PC-3 (cell line): ENCODE measurements around the gene SELENOF. TPM values are rescaled to one million over a fixed set of nuclear protein-coding genes. Genes with fewer than 3 reads are reported as not detected.

Experiments used
- ATAC-seq: fragments of 200-7000 bp; cut with Tn5 transposase; 2 replicates; pipeline ENCODE4 v1.9.1; 2020; ENCODE audit warnings: mild to moderate bottlenecking, moderate library complexity
- BruUV-seq: library from RNA; stranded (reverse); fragments of 400-500 nt; replicated peaks from 2 replicates; lab custom pipeline; 2021; lab: Mats Ljungman, UMichigan
- CTCF ChIA-PET: fragments of 300-600 bp; sonication (Branson Sonifier 250); formaldehyde crosslinking; loops from one replicate; lab custom pipeline; 2022; ENCODE audit warnings: antibody characterized with exemption; lab: Charles Lee
- POLR2A ChIA-PET: fragments of 300-600 bp; sonication (Branson Sonifier 250); formaldehyde crosslinking; loops from one replicate; lab custom pipeline; 2022; ENCODE audit warnings: antibody characterized with exemption; ENCODE audit not compliant: unreplicated experiment; lab: Charles Lee
- DNase-seq: peaks from one replicate; pipeline ENCODE4 v3.0.0-alpha.2; 2015
- H2AFZ ChIP-seq: fragments of 300-600 bp; sonication (generic); 2 replicates; pipeline ENCODE4 v1.6.0; 2016; ENCODE audit warnings: antibody characterized with exemption, low read length
- H3F3A ChIP-seq: fragments of 300-600 bp; sonication (generic); one replicate; pipeline ENCODE4 v1.6.0; 2017; ENCODE audit warnings: antibody characterized with exemption, low read length, control low read depth, mild to moderate bottlenecking; ENCODE audit not compliant: unreplicated experiment
- H3K27ac ChIP-seq: fragments of 300-600 bp; sonication (generic); 2 replicates; pipeline ENCODE4 v1.5.1; 2016; ENCODE audit warnings: mild to moderate bottlenecking, low read length
- H3K27me3 ChIP-seq: fragments of 300-600 bp; sonication (generic); 2 replicates; pipeline ENCODE4 v1.6.1; 2016; ENCODE audit warnings: low read length, mixed read lengths
- H3K36me3 ChIP-seq: fragments of 300-600 bp; sonication (generic); 2 replicates; pipeline ENCODE4 v1.6.1; 2016; ENCODE audit warnings: low read depth, mixed run types, low read length, mixed read lengths
- H3K4me1 ChIP-seq: fragments of 300-600 bp; sonication (generic); 2 replicates; pipeline ENCODE4 v1.5.1; 2016; ENCODE audit warnings: low read length; ENCODE audit not compliant: insufficient read depth
- H3K4me2 ChIP-seq: fragments of 300-600 bp; sonication (generic); 2 replicates; pipeline ENCODE4 v1.6.0; 2016; ENCODE audit warnings: low read length
- H3K4me3 ChIP-seq: fragments of 300-600 bp; sonication (generic); 2 replicates; pipeline ENCODE4 v1.5.1; 2016; ENCODE audit warnings: mild to moderate bottlenecking, low read length, mixed read lengths
- H3K79me2 ChIP-seq: fragments of 300-600 bp; sonication (generic); 2 replicates; pipeline ENCODE4 v1.6.1; 2017; ENCODE audit warnings: low read length, mixed read lengths
- H3K9ac ChIP-seq: fragments of 300-600 bp; sonication (generic); 2 replicates; pipeline ENCODE4 v1.6.0; 2016; ENCODE audit warnings: mild to moderate bottlenecking, low read length
- H3K9me2 ChIP-seq: fragments of 300-600 bp; sonication (generic); replicated peaks from 2 replicates; pipeline ENCODE4 v1.6.1; 2016; ENCODE audit warnings: mixed run types, low read length, mixed read lengths
- H3K9me3 ChIP-seq: fragments of 300-600 bp; sonication (generic); 2 replicates; pipeline ENCODE4 v1.6.1; 2016; ENCODE audit warnings: low read length, mixed read lengths
- H4K20me1 ChIP-seq: fragments of 300-600 bp; sonication (generic); 2 replicates; pipeline ENCODE4 v1.6.1; 2016; ENCODE audit warnings: low read length, mixed read lengths
- EZH2 ChIP-seq: fragments of 300-600 bp; sonication (generic); IDR thresholded peaks from one replicate; pipeline ENCODE4 v1.6.1; 2017; ENCODE audit warnings: antibody characterized with exemption, mild to moderate bottlenecking, low read length; ENCODE audit not compliant: unreplicated experiment
- EZH2phosphoT487 ChIP-seq: fragments of 300-600 bp; sonication (generic); IDR thresholded peaks from 2 replicates; pipeline ENCODE4 v1.6.1; 2018; ENCODE audit warnings: mild to moderate bottlenecking, antibody characterized with exemption, low read length, borderline replicate concordance
- intact Hi-C: fragments of 100-400 bp; cut with micrococcal nuclease; formaldehyde crosslinking; loops from 2 replicates; pipeline ENCODE4 v1.9.0; 2023
- total RNA-seq: library from RNA; depleted of rRNA; stranded (reverse); fragments of >200 nt; gene quantifications from 2 replicates; pipeline ENCODE4 v1.2.3, GENCODE V29; 2014
- TF ChIP-seq, protein P1 (sequence below): fragments of 300-600 bp; sonication (generic); conservative IDR thresholded peaks from 2 replicates; pipeline ENCODE4 v1.5.1; 2017; ENCODE audit warnings: antibody characterized with exemption, low read depth, mild to moderate bottlenecking, low read length

SELENOF gene
- total RNA-seq, 1 experiment from 2014 or later = 174 TPM

DNA sequence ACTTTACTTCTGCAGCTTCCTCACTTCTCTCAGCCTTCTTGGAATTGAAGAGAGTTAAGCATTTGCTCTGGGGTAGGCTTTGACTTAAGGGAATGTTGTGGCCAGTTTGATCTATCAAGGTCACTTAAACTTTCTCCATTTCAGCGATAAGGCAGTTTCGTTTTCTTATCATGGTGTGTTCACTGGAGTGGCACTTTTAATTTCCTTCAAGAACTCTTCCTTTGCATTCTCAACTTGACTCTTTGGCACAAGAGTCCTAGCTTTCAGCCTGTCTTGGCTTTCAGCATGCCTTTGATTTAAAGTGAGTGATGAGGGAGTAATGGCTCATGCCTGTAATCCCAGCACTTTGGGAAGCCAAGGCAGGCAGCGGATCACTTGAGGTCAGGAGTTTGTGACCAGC, 39.2 kb upstream of the SELENOF start:
- intact Hi-C loops = no loop called here
- Histone ChIP-seq H3K9ac (no peak overlapping the region), H3K79me2 (no peaks in the 10 kb centered on the region), H3K4me3 (no peak overlapping the region), H2AFZ (no peak overlapping the region), H3K9me2 (no peaks in the 10 kb centered on the region), H3K27me3 (no peaks in the 10 kb centered on the region), H3F3A (no peaks in the 10 kb centered on the region), H4K20me1 (no peaks in the 10 kb centered on the region), H3K27ac (no peak overlapping the region), H3K4me2 (no peak overlapping the region), H3K36me3 (no peaks in the 10 kb centered on the region), H3K9me3 (no peaks in the 10 kb centered on the region), H3K4me1 (no peaks in the 10 kb centered on the region)
- no TSS peak for BruUV-seq
- TF ChIP-seq, protein P1, sequence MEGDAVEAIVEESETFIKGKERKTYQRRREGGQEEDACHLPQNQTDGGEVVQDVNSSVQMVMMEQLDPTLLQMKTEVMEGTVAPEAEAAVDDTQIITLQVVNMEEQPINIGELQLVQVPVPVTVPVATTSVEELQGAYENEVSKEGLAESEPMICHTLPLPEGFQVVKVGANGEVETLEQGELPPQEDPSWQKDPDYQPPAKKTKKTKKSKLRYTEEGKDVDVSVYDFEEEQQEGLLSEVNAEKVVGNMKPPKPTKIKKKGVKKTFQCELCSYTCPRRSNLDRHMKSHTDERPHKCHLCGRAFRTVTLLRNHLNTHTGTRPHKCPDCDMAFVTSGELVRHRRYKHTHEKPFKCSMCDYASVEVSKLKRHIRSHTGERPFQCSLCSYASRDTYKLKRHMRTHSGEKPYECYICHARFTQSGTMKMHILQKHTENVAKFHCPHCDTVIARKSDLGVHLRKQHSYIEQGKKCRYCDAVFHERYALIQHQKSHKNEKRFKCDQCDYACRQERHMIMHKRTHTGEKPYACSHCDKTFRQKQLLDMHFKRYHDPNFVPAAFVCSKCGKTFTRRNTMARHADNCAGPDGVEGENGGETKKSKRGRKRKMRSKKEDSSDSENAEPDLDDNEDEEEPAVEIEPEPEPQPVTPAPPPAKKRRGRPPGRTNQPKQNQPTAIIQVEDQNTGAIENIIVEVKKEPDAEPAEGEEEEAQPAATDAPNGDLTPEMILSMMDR = no peak
- ATAC-seq = no peak
- no peak for DNase-seq
- ChIA-PET POLR2A (no interaction called here), CTCF (no interaction called here)

DNA sequence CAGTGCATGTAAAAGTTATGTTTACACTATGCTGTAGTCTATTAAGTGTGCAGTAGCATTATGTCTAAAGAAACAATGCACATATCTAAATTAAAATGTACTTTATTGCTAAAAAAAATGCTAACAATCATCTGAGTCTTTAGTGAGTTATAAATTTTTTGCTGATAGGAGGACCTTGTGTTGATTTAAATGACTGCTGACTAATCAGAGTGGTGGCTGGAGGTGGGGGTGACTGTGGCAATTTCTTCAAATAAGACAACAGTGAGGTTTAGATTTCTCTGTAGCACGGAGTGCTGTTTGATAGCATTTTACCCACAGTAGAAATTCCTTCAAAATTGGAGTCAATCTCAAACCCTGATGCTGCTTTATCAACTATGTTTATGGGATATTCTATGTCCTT, 37.5 kb upstream of the SELENOF start:
- ChIA-PET POLR2A (no interaction called here), CTCF (no interaction called here)
- H3K4me3 ChIP-seq = no peak overlapping the region
- TF ChIP-seq EZH2phosphoT487 = no peak
- TF ChIP-seq, protein P1 = no peak
- no peak for TF ChIP-seq EZH2
- H3K79me2 ChIP-seq = no peaks in the 10 kb centered on the region
- H3K9ac ChIP-seq = no peak overlapping the region
- BruUV-seq = no TSS peak
- no peaks in the 10 kb centered on the region for H3K36me3 ChIP-seq
- H3K27ac ChIP-seq = no peak overlapping the region
- no peak for ATAC-seq
- H3K4me2 ChIP-seq = no peak overlapping the region
- no peak overlapping the region for H2AFZ ChIP-seq
- no peaks in the 10 kb centered on the region for H3K9me3 ChIP-seq
- no peaks in the 10 kb centered on the region for H3K4me1 ChIP-seq
- no peaks in the 10 kb centered on the region for H3F3A ChIP-seq
- intact Hi-C loops = no loop called here
- no peak for DNase-seq
- H3K27me3 ChIP-seq = no peaks in the 10 kb centered on the region
- H4K20me1 ChIP-seq = no peaks in the 10 kb centered on the region
- H3K9me2 ChIP-seq = no peaks in the 10 kb centered on the region

DNA sequence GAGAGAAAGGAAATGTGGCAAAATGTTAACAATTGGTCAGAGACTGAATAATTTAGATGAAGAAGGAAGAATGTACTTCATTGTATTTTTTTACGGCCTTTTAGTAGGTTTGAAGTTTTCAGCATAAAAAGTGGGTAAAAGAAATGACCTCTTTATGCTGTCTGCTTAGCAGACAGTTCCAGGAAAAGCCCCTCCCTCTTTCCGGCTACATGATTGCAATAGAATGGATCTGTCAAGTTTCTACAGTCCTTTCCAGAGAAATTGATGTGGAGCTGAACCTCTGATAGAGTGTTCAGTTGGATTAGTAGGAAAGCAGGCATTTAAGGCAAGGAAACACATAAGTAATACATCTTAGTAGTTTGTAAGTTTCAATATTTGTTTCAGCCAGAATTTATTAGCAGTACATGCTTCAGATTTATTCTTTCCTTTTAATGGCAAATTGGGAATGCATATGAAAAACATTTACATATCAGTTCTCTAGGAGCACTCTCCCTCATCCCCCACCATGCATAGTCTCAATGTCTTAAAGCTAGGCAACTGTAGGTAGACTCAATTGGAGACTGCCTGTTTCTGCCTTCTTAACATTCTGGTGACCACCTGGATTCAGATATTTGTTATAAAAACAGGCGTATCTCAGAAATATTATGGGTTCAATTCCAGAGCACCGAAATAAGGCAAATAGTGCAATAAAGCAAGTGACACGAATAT, 36.9 kb upstream of the SELENOF start:
- BruUV-seq = no TSS peak
- H3K36me3 ChIP-seq = no peaks in the 10 kb centered on the region
- no peaks in the 10 kb centered on the region for H3K4me1 ChIP-seq
- H3K9me3 ChIP-seq = no peaks in the 10 kb centered on the region
- intact Hi-C loops = no loop called here
- no peaks in the 10 kb centered on the region for H3K79me2 ChIP-seq
- H3K4me2 ChIP-seq = no peak overlapping the region
- H3K27ac ChIP-seq = no peak overlapping the region
- CTCF ChIA-PET = no interaction called here
- no peaks in the 10 kb centered on the region for H4K20me1 ChIP-seq
- no peak overlapping the region for H3K4me3 ChIP-seq
- TF ChIP-seq EZH2phosphoT487 (no peak), EZH2 (no peak)
- TF ChIP-seq, protein P1 = no peak
- H2AFZ ChIP-seq = no peak overlapping the region
- no peaks in the 10 kb centered on the region for H3K27me3 ChIP-seq
- POLR2A ChIA-PET = no interaction called here
- no peak for ATAC-seq
- H3F3A ChIP-seq = no peaks in the 10 kb centered on the region
- no peaks in the 10 kb centered on the region for H3K9me2 ChIP-seq
- no peak for DNase-seq
- no peak overlapping the region for H3K9ac ChIP-seq
